HG03139 (cell line): ENCODE data around the gene KLHL15.
A peak's percentile ranks its signal among the peaks of the same experiment; 100 is the strongest.
"Not testable (repeated sequence)": the region's sequence is repeated elsewhere in the genome, so short reads cannot be mapped to it uniquely, and the experiment has no call there.

Source experiments
- ATAC-seq: cut with Tn5 transposase; IDR thresholded peaks from one replicate; pipeline ENCODE4 v1.9.1; 2021; ENCODE audit not compliant: unreplicated experiment

The KLHL15 gene

GRCh38 chrX:24018809-24019208, 8.2 kb downstream of the KLHL15 start:
- ATAC-seq, result no peak

DNA sequence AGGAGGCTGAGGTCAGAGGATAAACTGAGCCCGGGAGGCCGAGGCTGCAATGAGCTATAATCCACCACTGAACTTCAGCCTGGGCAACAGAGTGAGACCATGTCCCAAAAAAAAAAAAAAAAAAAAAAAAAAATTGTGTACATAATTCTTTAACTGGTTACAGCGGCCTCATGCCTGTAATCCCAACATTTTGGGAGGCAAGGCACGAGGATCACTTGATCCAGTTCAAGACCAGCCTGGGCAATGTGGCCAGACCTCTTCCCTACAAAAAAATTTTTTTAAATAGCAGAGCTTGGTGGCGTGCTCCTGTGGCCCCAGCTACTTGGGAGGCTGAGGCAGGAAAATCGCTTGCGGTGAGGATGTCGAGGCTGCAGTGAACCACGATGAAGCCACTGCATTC, 9.3 kb downstream of the KLHL15 start:
- no peak for ATAC-seq

DNA sequence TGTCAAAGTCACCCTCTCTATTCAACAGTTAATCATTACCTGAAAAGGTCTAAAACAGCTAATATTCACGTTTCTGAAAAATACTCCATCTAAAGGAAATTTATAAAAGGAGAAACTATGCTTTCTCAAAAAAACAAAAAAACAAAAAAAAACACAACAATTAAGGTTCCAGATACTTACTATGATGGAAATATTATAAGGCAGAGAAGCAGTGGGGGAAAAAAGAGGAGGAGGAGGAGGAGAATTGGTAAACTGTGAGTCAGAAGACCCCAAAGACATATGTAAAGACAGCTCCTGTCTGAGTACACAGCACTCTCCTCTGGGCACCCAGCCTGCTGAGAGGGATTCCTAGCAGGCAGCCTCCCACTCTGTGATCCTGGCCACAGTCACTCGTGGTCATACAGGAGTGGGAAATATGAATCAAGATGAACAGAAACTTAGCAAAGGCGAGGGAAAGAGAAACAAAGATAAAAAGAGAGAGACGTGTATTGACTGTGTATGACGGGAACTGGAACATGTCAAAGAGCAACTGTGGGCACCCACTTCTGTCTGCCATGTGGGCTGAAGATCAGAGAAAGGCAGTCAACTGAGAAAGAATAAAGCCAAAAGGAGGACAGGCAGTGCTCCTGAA, 12.5 kb downstream of the KLHL15 start:
- peak; percentile 68 for ATAC-seq

DNA sequence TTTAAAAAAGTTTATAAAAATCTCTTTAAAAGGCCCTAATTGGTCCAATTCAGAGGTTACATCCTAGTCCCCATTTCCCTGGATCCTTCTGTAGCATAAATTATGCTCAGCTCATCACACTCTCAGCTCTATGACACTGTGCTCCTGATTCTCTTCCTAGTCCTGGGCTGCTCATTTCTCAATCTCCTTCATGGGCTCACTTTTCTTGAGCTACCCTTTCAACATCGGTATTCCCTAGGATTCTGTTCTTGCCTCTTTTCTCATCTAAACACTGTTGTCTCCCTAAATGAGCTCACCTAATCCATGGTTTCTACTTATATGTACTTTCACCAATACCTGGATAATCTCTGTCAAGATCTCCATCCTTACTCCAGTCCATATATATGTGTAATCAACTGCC, 14.7 kb downstream of the KLHL15 start:
- ATAC-seq, result no peak

GRCh38 chrX:24005867-24006266, 21.1 kb downstream of the KLHL15 start:
- no peak for ATAC-seq

DNA sequence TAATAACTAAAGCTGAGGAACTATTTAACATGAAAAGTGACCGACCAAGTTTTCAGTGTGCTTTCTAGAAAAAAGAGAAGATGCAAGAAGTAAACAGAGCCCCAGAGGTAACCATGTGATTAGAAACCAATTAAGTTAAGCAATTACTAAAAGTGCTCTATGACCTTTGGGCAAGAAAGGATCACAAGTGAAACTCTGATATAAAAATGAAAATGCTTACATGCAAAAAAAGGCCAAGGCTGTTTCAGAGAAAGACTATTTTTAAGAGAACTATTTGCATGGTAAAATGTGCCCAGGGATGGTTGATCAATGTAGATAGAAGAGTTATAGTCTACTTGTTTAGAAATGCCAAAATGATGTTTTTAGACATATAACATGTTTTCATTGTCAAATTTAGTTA, 22.0 kb downstream of the KLHL15 start:
- no peak for ATAC-seq

DNA sequence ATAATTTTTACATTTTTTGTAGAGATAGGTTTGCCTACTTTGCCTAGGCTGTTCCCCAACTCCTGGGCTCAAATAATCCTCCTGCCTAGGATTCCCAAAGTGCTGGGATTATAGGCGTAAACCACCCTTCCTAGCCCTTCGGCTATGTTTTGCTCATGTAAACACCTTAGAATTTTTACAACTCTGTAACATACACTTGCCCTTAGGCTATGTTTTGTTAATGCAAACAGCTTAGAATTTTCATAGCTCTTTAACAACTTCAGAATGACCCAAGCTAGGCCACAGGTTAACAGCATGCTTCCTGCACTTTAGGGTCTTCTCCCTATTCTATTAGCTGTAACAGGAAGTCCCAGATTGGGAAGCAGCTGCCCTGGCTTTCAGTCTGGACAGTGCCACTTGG, 24.2 kb downstream of the KLHL15 start:
- no peak for ATAC-seq

DNA sequence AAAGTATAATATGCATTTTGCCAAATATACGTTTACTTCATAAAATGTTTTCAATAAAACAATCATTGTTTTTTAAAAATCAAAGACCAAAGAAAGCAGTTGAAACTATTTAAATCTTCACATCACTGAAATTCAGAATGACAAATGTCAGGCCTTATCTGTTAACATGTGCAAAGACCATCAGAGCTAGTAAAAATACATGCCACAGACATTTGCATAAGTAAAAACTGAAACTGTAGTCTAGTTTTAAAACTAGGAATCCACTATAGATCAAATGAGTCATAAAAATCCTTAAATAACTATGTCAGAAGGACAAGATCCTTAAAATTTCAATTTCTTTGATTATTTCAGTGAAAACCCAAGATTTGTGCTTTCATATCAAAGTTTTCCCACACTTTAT, 24.8 kb downstream of the KLHL15 start:
- peak; percentile 70 for ATAC-seq

DNA sequence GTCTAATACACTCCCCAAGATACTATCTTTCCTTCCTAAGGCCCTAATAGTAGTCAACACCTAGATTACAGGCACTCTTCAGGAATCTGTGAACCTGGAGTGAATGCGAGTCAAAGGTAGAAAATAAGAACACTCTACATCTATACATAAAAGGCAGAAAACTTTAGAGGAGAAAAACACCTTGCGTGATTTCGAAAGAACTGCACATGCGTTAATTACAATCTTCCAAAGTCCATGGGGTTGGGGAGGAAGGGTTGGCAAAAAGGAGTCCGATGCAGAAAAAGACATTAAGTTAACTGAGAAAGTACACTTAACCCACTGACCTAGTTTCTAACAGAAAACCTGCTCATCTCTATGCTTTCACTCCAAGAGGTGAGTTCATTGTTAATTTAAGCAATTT, 27.3 kb downstream of the KLHL15 start:
- ATAC-seq, result no peak

- ATAC-seq, result no peak
These were observed 33.9 kb downstream of the KLHL15 start for GRCh38 chrX:23993012-23993633.

- ATAC-seq, result no peak
These were observed 34.6 kb downstream of the KLHL15 start for GRCh38 chrX:23992431-23992830.

DNA sequence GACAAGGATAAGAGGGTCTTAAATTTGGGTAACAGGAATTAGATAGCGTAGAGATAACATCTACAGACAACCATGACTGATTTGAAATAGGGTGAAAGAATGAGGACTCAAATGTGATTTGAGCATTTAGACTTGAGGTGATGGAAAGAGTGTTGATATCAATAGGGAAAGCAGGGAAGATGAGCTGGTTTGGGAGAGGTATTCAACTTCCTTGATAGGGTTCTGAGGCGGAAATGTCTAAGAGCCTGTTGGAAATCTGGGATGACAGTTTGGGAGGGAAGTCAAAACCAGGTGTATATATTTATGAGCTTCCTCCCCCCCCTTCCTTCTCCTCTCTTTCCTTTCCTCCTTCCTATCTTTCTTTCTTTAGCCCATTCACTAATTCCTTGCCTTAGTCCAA, 36.5 kb downstream of the KLHL15 start:
- no peak for ATAC-seq

DNA sequence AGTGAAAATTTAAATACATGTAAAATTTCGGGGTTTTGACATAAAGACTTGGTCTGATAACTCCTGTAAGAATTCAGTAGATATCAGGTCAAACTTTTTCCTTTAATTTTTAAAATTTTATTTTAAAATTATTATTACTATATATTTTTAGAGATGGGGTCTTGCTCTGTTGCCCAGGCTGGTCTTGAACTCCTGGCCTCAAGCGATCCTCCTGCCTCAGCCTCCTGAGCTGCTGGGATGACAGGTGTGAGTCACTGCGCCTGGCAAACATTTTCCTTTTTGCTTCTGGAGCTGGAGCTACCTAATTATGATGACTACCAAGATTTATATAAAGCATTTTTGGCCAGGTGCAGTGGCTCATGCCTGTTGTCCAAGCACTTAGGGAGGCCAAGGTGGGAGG, 37.3 kb downstream of the KLHL15 start:
- no peak for ATAC-seq

DNA sequence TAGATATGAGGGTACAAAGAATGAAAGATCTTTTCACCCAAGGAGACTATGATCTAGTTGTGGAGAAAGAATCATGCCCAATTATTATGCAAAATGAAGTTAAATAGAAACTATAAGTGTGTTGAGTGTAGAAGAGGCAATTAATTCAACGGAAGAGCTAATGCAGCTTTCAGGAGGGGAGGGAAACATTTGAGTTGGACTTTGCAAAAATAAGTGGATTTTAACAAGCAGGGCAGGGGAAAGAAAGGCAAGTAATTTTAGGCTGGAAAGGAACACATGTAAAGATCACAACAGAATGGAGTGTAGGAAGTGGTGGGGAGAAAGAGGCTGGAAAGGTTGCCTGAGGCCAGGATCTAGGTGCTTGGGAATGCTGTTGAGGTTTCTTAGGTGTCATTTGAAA, 44.1 kb downstream of the KLHL15 start:
- no peak for ATAC-seq

GRCh38 chrX:23981711-23982110, 45.3 kb downstream of the KLHL15 start:
- ATAC-seq, result no peak

DNA sequence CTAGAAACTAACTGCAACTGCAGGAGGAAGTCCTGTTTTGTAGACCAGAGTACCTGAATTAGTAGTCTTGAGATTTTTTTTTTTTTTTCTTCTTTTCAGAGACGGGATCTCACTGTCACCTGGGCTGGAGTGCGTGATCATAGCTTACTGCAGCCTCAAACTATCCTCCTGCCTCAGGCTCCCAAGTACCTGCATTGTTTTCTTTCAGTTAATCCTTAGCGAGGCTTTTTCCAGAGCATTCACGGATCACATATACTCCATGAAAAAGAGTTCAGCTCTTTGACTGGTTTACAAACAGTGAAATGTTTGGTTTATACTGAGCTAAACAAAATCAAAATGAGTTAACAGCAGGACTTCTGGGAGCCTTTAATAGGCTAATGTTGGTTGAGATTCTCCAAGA, 45.8 kb downstream of the KLHL15 start:
- no peak for ATAC-seq

GRCh38 chrX:23980011-23980441, 47.0 kb downstream of the KLHL15 start:
- no peak for ATAC-seq

DNA sequence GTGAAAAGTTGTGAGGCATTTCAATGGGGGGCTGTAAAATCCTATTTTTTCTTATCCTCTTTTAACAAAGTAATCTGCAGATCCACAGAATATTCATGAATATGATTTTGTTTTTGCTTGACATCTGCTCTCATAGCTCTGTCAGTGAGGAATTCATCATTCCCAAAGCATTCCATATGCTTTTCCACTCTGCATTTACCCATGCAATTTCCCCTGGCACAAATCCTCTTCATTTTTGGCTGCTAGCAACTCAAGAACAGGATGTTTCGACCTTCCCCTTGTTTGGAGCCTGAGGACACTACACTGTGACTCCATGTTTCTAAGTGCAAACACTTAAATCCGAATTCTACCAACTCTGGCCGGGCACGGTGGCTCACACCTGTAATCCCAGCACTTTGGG, 48.5 kb downstream of the KLHL15 start:
- no peak for ATAC-seq

GRCh38 chrX:23965630-23966029, 61.4 kb downstream of the KLHL15 start:
- ATAC-seq, result not testable (repeated sequence)

GRCh38 chrX:23964191-23964590, 62.8 kb downstream of the KLHL15 start:
- ATAC-seq, result no peak

GRCh38 chrX:23959781-23960180, 67.2 kb downstream of the KLHL15 start:
- no peak for ATAC-seq

DNA sequence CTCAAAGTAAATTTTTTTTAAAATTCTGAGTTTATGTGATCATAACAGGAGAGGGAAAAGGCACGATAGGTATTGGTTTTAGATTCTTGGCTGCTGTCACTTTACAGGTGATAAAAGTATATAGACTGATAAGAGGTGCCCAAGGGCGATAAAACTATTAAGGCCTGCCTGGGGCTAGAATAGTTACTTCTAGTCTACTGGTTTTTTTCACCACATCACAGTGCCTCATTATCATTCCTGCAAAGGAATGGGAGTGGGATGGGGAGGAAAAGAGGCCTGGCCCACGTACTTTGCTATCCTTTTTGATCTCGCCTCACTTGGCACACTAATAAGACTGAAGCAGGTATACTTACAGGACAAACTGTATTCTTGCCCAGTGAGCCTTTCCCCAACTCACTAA, 72.6 kb downstream of the KLHL15 start:
- no peak for ATAC-seq

DNA sequence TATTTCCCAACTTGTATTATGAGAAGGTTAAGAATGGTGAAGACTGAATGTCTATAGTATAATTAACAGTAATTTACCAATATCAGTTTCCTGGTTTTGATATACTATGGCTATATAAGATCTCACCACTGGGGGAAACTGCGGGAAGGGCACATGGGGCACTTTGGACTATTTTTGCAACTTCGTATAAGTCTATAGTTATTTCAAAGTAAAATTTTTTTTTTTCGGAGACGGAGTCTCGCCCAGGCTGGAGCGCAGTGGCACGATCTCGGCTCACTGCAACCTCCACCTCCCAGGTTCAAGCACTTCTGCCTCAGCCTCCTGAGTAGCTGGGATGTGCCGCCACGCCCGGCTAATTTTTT, 73.1 kb downstream of the KLHL15 start:
- ATAC-seq, result no peak
